Measurements from ENCODE around the gene SH3GL1. TPM values are rescaled to one million over a fixed set of nuclear protein-coding genes. Genes with fewer than 3 reads are reported as not detected.

Gene SH3GL1
- total RNA-seq, 1 donor: 83.2 TPM

GRCh38 chr19:4443188-4443587 is 42.8 kb upstream of the SH3GL1 start:
- H3K27me3 ChIP-seq (ENCODE audit: insufficient read depth, low read length): no peaks in the 10 kb centered on the region
- H3K9me3 ChIP-seq (ENCODE audit: low read depth, low read length): no peaks in the 10 kb centered on the region
- H3K4me3 ChIP-seq (ENCODE audit: insufficient read depth, low read length): no peak overlapping the region
- peak; percentile 63 for DNase-seq (ENCODE audit: insufficient read length, low spot score, missing footprints)
- H3K4me1 ChIP-seq (ENCODE audit: insufficient read depth, low read length): no peaks in the 10 kb centered on the region
- no peak for TF ChIP-seq CTCF (IDR thresholded peaks at IDR 0.05; ENCODE audit: extremely low read depth, low read depth, low read length)
- H2AFZ ChIP-seq (ENCODE audit: low read length): no peak overlapping the region
- no peak overlapping the region for H3K27ac ChIP-seq (ENCODE audit: low read depth, low read length)
- H3K4me2 ChIP-seq (ENCODE audit: insufficient read depth, low read length): no peak overlapping the region
- H3K79me2 ChIP-seq (ENCODE audit: insufficient read depth, low read length): no peaks in the 10 kb centered on the region
- H4K20me1 ChIP-seq (ENCODE audit: insufficient read depth, low read length): peaks cover 10% of the 10 kb centered on the region
- peaks cover 35% of the 10 kb centered on the region for H3K36me3 ChIP-seq (ENCODE audit: insufficient read depth, low read length)

DNA sequence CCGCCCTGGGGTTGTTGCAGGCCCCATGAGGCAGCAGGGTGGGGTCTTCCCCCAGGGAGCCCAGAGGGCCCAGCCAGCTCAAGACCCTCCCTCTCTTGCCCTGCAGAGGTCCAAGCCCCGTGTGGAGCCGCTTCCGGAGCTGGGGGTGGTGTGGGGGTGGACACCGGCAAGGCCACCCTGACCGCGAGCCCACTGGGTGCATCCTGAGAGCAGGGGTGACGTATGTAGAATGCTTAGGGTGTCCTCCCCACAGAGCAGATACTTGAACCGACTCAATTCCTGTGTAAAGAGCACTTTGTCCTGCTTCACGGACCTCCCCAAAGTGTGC is 42.4 kb upstream of the SH3GL1 start:
- TF ChIP-seq CTCF (IDR thresholded peaks at IDR 0.05; ENCODE audit: extremely low read depth, low read depth, low read length): no peak
- no peak overlapping the region for H2AFZ ChIP-seq (ENCODE audit: low read length)
- DNase-seq (ENCODE audit: insufficient read length, low spot score, missing footprints): peak; percentile 74

GRCh38 chr19:4441994-4442818 is 41.9 kb upstream of the SH3GL1 start:
- Histone ChIP-seq H3K79me2 (ENCODE audit: insufficient read depth, low read length) (no peaks in the 10 kb centered on the region), H3K4me1 (ENCODE audit: insufficient read depth, low read length) (no peaks in the 10 kb centered on the region), H3K36me3 (ENCODE audit: insufficient read depth, low read length) (peaks cover 26% of the 10 kb centered on the region), H2AFZ (ENCODE audit: low read length) (no peak overlapping the region), H4K20me1 (ENCODE audit: insufficient read depth, low read length) (peaks cover 8% of the 10 kb centered on the region), H3K27me3 (ENCODE audit: insufficient read depth, low read length) (no peaks in the 10 kb centered on the region), H3K27ac (ENCODE audit: low read depth, low read length) (no peak overlapping the region), H3K4me3 (ENCODE audit: insufficient read depth, low read length) (no peak overlapping the region), H3K4me2 (ENCODE audit: insufficient read depth, low read length) (no peak overlapping the region), H3K9me3 (ENCODE audit: low read depth, low read length) (no peaks in the 10 kb centered on the region)
- no peak for TF ChIP-seq CTCF (IDR thresholded peaks at IDR 0.05; ENCODE audit: extremely low read depth, low read depth, low read length)
- peak; percentile 78 for DNase-seq (ENCODE audit: insufficient read length, low spot score, missing footprints)

More for the DNA sequence above, 42.4 kb upstream of the SH3GL1 start:
- Histone ChIP-seq H4K20me1 (ENCODE audit: insufficient read depth, low read length) (peaks cover 10% of the 10 kb centered on the region), H3K79me2 (ENCODE audit: insufficient read depth, low read length) (no peaks in the 10 kb centered on the region), H3K27me3 (ENCODE audit: insufficient read depth, low read length) (no peaks in the 10 kb centered on the region), H3K4me1 (ENCODE audit: insufficient read depth, low read length) (no peaks in the 10 kb centered on the region), H3K4me3 (ENCODE audit: insufficient read depth, low read length) (no peak overlapping the region), H3K36me3 (ENCODE audit: insufficient read depth, low read length) (peaks cover 31% of the 10 kb centered on the region), H3K4me2 (ENCODE audit: insufficient read depth, low read length) (no peak overlapping the region), H3K9me3 (ENCODE audit: low read depth, low read length) (no peaks in the 10 kb centered on the region), H3K27ac (ENCODE audit: low read depth, low read length) (no peak overlapping the region)

- Histone ChIP-seq H2AFZ (ENCODE audit: low read length) (no peak overlapping the region), H3K27ac (ENCODE audit: low read depth, low read length) (no peak overlapping the region), H3K27me3 (ENCODE audit: insufficient read depth, low read length) (no peaks in the 10 kb centered on the region), H3K4me3 (ENCODE audit: insufficient read depth, low read length) (no peak overlapping the region), H3K4me2 (ENCODE audit: insufficient read depth, low read length) (no peak overlapping the region), H3K9me3 (ENCODE audit: low read depth, low read length) (no peaks in the 10 kb centered on the region), H4K20me1 (ENCODE audit: insufficient read depth, low read length) (peaks cover 4% of the 10 kb centered on the region), H3K79me2 (ENCODE audit: insufficient read depth, low read length) (no peaks in the 10 kb centered on the region), H3K4me1 (ENCODE audit: insufficient read depth, low read length) (no peaks in the 10 kb centered on the region), H3K36me3 (ENCODE audit: insufficient read depth, low read length) (peaks cover 2% of the 10 kb centered on the region)
- TF ChIP-seq CTCF (IDR thresholded peaks at IDR 0.05; ENCODE audit: extremely low read depth, low read depth, low read length): no peak
- DNase-seq (ENCODE audit: insufficient read length, low spot score, missing footprints): no peak
Measured at GRCh38 chr19:4439243-4439642, 38.9 kb upstream of the SH3GL1 start.
